ENCODE data around the gene CUL2.
A peak's percentile ranks its signal among the peaks of the same experiment; 100 is the strongest.

Gene CUL2

GRCh38 chr10:35124540-35124939, 34.4 kb upstream of the CUL2 start:
- no peak for DNase-seq
- Histone ChIP-seq H3K36me3 (no peaks in the 10 kb centered on the region), H3K27me3 (no peaks in the 10 kb centered on the region), H3K4me1 (peaks cover 0 to 25% (median 6%) of the 10 kb centered on the region in 4 donors), H3K4me3 (no peak overlapping the region), H3K9me3 (no peaks in the 10 kb centered on the region), H3K27ac (peak overlapping the region in 1 of 2 donors; percentile 96)
- intact Hi-C loops (cut with DNase I; ENCODE audit: low total_unique reads) = loop anchor here (10.0 kb wide), 3 partner anchors 210 to 700 kb away; partner anchors contain the start of genes CCNY and FZD8
- TF ChIP-seq CTCF (IDR thresholded peaks at IDR 0.05) = no peak

GRCh38 chr10:35119378-35119777, 29.2 kb upstream of the CUL2 start:
- no peak overlapping the region for H3K27ac ChIP-seq
- no peaks in the 10 kb centered on the region for H3K36me3 ChIP-seq
- no peaks in the 10 kb centered on the region for H3K4me1 ChIP-seq
- no peak for DNase-seq
- no peak for TF ChIP-seq CTCF (IDR thresholded peaks at IDR 0.05)
- H3K4me3 ChIP-seq = no peak overlapping the region
- intact Hi-C loops (cut with DNase I; ENCODE audit: low total_unique reads) = loop anchor here (2.0 kb wide), 1 partner anchor 97 kb away; no protein-coding TSS in a partner anchor
- H3K9me3 ChIP-seq = no peaks in the 10 kb centered on the region
- H3K27me3 ChIP-seq = no peaks in the 10 kb centered on the region

GRCh38 chr10:35112571-35112970, 22.4 kb upstream of the CUL2 start:
- no peak for DNase-seq
- Histone ChIP-seq H3K27me3 (no peaks in the 10 kb centered on the region), H3K4me1 (no peaks in the 10 kb centered on the region), H3K27ac (no peak overlapping the region), H3K4me3 (no peak overlapping the region), H3K9me3 (no peaks in the 10 kb centered on the region), H3K36me3 (no peaks in the 10 kb centered on the region)
- intact Hi-C loops (cut with DNase I; ENCODE audit: low total_unique reads) = no loop called here
- TF ChIP-seq CTCF (IDR thresholded peaks at IDR 0.05) = no peak

- H3K27ac ChIP-seq = no peak overlapping the region
- no peaks in the 10 kb centered on the region for H3K36me3 ChIP-seq
- H3K9me3 ChIP-seq = no peaks in the 10 kb centered on the region
- no peaks in the 10 kb centered on the region for H3K27me3 ChIP-seq
- no peak for DNase-seq
- H3K4me3 ChIP-seq = no peak overlapping the region
- TF ChIP-seq CTCF (IDR thresholded peaks at IDR 0.05) = no peak
- no peaks in the 10 kb centered on the region for H3K4me1 ChIP-seq
- intact Hi-C loops (cut with DNase I; ENCODE audit: low total_unique reads) = no loop called here
These were observed 13.7 kb upstream of the CUL2 start for GRCh38 chr10:35103882-35104281.

GRCh38 chr10:35097510-35097909, 7.4 kb upstream of the CUL2 start:
- intact Hi-C loops (cut with DNase I; ENCODE audit: low total_unique reads) = no loop called here
- no peak for TF ChIP-seq CTCF (IDR thresholded peaks at IDR 0.05)
- DNase-seq = no peak

GRCh38 chr10:35096312-35096711, 6.2 kb upstream of the CUL2 start:
- no peak for DNase-seq
- H3K27me3 ChIP-seq = peaks cover 0 to 12% of the 10 kb centered on the region in 2 donors
- no peaks in the 10 kb centered on the region for H3K4me1 ChIP-seq
- intact Hi-C loops (cut with DNase I; ENCODE audit: low total_unique reads) = no loop called here
- no peaks in the 10 kb centered on the region for H3K36me3 ChIP-seq
- no peak for TF ChIP-seq CTCF (IDR thresholded peaks at IDR 0.05)
- no peak overlapping the region for H3K27ac ChIP-seq
- H3K4me3 ChIP-seq = no peak overlapping the region
- no peaks in the 10 kb centered on the region for H3K9me3 ChIP-seq

More at GRCh38 chr10:35097510-35097909, 7.4 kb upstream of the CUL2 start:
- H3K4me1 ChIP-seq = no peaks in the 10 kb centered on the region
- H3K36me3 ChIP-seq = no peaks in the 10 kb centered on the region
- H3K4me3 ChIP-seq = no peak overlapping the region
- no peak overlapping the region for H3K27ac ChIP-seq
- no peaks in the 10 kb centered on the region for H3K9me3 ChIP-seq
- peaks cover 0 to 12% of the 10 kb centered on the region in 2 donors for H3K27me3 ChIP-seq

All from tibial artery (tissue), 4 donors.